IPS DF 6.9 (cell line): Measurements from ENCODE around the gene NUP62.

ENCODE experiments used
- DNase-seq: peaks from one replicate; pipeline ENCODE4 v3.0.0-alpha.2; 2013; ENCODE audit warnings: low read depth, low spot score
- H3K27ac ChIP-seq: one replicate; pipeline ENCODE4 v1.5.1; 2013; ENCODE audit warnings: low read length, control low read depth
- H3K27me3 ChIP-seq: 2 replicates; pipeline ENCODE4 v1.6.1; 2013; ENCODE audit warnings: mild to moderate bottlenecking, low read length; ENCODE audit not compliant: control insufficient read depth, insufficient read depth
- H3K36me3 ChIP-seq: 2 replicates; pipeline ENCODE4 v1.6.1; 2013; ENCODE audit warnings: low read length; ENCODE audit not compliant: control insufficient read depth, insufficient read depth
- H3K4me1 ChIP-seq: 2 replicates; pipeline ENCODE4 v1.6.1; 2013; ENCODE audit warnings: low read length; ENCODE audit not compliant: control insufficient read depth, insufficient read depth
- H3K4me3 ChIP-seq: 2 replicates; pipeline ENCODE4 v1.5.1; 2013; ENCODE audit warnings: mild to moderate bottlenecking, low read length
- H3K9me3 ChIP-seq: 2 replicates; pipeline ENCODE4 v1.6.1; 2013; ENCODE audit warnings: low read length, inconsistent platforms; ENCODE audit not compliant: control insufficient read depth, insufficient read depth
- WGBS: extraction: QIAGEN DNeasy Blood & Tissue Kit; methylation state at CpG from one replicate; pipeline ENCODE4 v1.1.7; 2013; ENCODE audit warnings: mixed read lengths, missing lambda C conversion rate; ENCODE audit not compliant: insufficient read length, insufficient coverage; 5-methylcytosine and 5-hydroxymethylcytosine counted together

The NUP62 gene

DNA sequence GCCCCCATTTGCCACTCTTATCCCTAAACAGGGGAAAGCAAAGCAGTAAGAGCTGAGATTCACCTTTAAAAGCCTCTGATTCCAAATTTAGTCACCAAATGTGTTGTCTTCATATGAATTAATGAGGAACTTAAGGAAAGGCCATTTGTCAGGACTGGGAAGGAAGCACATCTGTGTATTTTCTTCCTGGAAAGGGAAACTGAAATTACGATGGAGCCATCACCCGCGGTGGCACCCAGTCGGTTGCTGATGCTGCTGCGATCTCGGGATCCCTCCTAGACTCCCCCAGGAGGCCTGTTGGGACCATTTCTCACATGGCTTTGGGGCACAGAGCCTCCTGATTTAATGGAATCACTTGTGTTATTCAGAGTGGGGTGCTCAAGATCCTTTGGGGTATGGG, 25.2 kb downstream of the NUP62 start:
- H3K27ac ChIP-seq: no peak overlapping the region

DNA sequence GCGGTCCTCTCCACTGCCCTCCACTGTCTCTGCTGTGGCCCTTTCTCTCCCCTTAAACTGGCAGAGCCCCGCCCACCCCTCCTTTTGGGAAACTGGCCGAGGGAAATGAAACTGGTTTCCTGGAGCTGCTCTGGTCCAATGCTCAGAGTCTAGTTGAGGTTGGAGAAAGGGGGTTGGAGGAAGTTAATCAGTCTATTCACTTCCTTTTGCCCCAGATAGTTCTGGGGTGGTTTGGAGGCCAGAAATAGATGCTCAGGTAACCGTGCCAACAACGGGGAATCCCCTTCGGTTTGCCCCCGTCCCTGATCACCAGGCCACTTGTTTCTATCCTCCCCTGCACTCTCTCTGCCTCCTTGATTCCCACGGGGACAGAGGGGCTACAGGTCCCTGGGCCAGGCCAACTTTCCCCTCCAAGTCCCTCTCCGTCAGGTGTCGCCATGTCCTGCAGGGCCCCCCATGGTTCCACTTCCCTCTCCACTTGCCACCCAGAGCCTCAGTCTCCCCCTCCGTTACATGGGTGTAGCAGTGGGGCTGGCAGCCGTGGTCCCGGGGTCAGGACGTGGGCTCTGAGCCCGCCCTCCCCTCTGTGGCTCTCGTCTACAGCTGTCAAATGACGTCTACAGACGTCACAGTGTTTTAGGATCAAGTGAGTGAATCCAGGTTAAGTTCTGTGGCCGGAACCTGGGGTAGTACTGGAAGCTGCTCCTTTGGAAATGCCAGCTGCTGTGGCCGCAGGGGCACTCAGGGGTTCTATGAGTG, 32.3 kb downstream of the NUP62 start, which contains the start of gene IL4I1:
IL4I1 (minus strand) TSS at position 25 of the 759 bp plus-strand sequence. CDS start 727 bp downstream, outside the sequence.
- Histone ChIP-seq H3K27ac (no peak within 1 kb of the TSS), H3K9me3 (no peaks in the 10 kb centered on the region), H3K4me1 (no peaks in the 10 kb centered on the region), H3K36me3 (no peaks in the 10 kb centered on the region), H3K27me3 (no peaks in the 10 kb centered on the region), H3K4me3 (no peak within 1 kb of the TSS)
- DNase-seq: no peak
- no CpG with 5 or more reads among the region's 20 CpGs for WGBS

More for the DNA sequence above, 25.2 kb downstream of the NUP62 start:
- H3K4me3 ChIP-seq: no peak overlapping the region
- H3K27me3 ChIP-seq: no peaks in the 10 kb centered on the region
- H3K4me1 ChIP-seq: peaks cover 2% of the 10 kb centered on the region; the same call in 1 of the 2 replicates
- no peaks in the 10 kb centered on the region for H3K9me3 ChIP-seq
- no peak for DNase-seq
- H3K36me3 ChIP-seq: peaks cover 9% of the 10 kb centered on the region
- no CpG with 5 or more reads among the region's 6 CpGs for WGBS

- Histone ChIP-seq H3K36me3 (no peaks in the 10 kb centered on the region), H3K9me3 (no peaks in the 10 kb centered on the region), H3K27ac (no peak overlapping the region), H3K4me3 (no peak overlapping the region), H3K4me1 (peaks cover 2% of the 10 kb centered on the region; the same call in 1 of the 2 replicates), H3K27me3 (no peaks in the 10 kb centered on the region)
- no CpG with 5 or more reads among the region's 17 CpGs for whole genome bisulfite sequencing
- no peak for DNase-seq
These were observed 33.6 kb downstream of the NUP62 start for GRCh38 chr19:49895566-49896297.

- Histone ChIP-seq H3K9me3 (no peaks in the 10 kb centered on the region), H3K27me3 (no peaks in the 10 kb centered on the region), H3K36me3 (no peaks in the 10 kb centered on the region), H3K4me1 (peaks cover 2% of the 10 kb centered on the region; the same call in 1 of the 2 replicates), H3K27ac (no peak overlapping the region), H3K4me3 (no peak overlapping the region)
- no peak for DNase-seq
- WGBS: no CpG with 5 or more reads among the region's 17 CpGs
These were observed 34.3 kb downstream of the NUP62 start for GRCh38 chr19:49894879-49895565.

DNA sequence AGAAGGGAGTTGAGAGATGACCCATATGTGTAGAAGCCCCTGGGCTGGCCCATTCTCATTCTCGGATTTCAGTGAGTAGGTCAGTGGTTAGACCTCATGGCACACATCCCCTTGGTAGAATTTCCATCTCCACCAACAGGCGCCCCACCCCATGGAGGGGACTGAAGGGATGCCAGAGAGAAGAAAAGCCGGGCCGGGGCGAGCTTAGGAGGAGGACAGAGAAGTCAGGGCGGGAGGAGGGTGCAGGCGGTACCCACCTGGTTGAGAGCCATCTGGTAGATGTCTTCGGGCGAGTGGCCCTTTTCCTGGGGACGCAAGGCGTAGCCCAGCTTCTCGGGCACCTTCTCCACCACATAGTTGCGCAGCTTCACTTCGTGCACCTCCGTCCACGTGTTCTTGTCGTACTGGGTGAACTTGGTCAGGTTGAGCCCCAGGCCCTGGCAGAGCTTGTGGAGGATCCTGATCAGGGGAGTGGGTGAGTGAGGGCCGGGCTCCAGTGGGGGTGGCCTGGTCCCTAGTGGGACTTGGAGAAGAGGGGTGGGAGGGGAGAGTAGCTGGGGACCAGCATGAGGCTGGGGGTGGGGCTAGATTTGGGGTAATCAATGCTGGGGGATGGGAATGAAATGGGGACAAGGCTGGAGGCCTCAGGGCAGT, 35.2 kb downstream of the NUP62 start:
- Histone ChIP-seq H3K36me3 (no peaks in the 10 kb centered on the region), H3K27ac (no peak overlapping the region), H3K4me3 (no peak overlapping the region), H3K4me1 (peaks cover 2% of the 10 kb centered on the region; the same call in 1 of the 2 replicates), H3K9me3 (no peaks in the 10 kb centered on the region), H3K27me3 (no peaks in the 10 kb centered on the region)
- no CpG with 5 or more reads among the region's 18 CpGs for WGBS
- DNase-seq: no peak

GRCh38 chr19:49892716-49893115, 36.6 kb downstream of the NUP62 start:
- no peaks in the 10 kb centered on the region for H3K27me3 ChIP-seq
- DNase-seq: no peak
- H3K9me3 ChIP-seq: no peaks in the 10 kb centered on the region
- no peaks in the 10 kb centered on the region for H3K36me3 ChIP-seq
- H3K27ac ChIP-seq: no peak overlapping the region
- peaks cover 2% of the 10 kb centered on the region; the same call in 1 of the 2 replicates for H3K4me1 ChIP-seq
- WGBS: no CpG with 5 or more reads among the region's 1 CpG
- no peak overlapping the region for H3K4me3 ChIP-seq

DNA sequence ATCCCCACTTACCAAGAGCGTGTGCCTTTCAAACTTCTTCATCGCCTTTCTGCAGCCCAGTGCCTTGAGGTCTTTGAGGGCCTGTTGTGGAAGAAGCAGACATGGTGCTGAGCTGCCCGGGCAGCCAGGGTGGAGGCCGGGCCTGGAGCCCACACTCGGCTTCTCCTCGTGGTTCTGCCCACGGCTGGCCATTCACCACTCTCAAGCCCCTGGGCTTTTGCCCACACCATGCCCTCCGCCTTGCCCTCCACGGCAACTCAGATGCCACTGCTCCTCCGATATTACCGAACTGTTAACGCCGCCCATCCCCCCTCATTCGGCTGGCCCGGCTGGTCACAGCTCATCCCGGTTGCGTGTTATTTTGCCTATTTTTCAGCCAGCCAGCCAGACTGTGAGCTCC, 37.9 kb downstream of the NUP62 start:
- H3K27ac ChIP-seq: no peak overlapping the region
- H3K36me3 ChIP-seq: peaks cover 3% of the 10 kb centered on the region
- H3K4me3 ChIP-seq: no peak overlapping the region
- no peaks in the 10 kb centered on the region for H3K9me3 ChIP-seq
- WGBS: no CpG with 5 or more reads among the region's 17 CpGs
- no peak for DNase-seq
- H3K27me3 ChIP-seq: no peaks in the 10 kb centered on the region
- peaks cover 2% of the 10 kb centered on the region; the same call in 1 of the 2 replicates for H3K4me1 ChIP-seq

GRCh38 chr19:49890349-49891311, 38.7 kb downstream of the NUP62 start:
- H3K4me1 ChIP-seq: peaks cover 2% of the 10 kb centered on the region; the same call in 1 of the 2 replicates
- WGBS: no CpG with 5 or more reads among the region's 69 CpGs
- no peak for DNase-seq
- no peaks in the 10 kb centered on the region for H3K27me3 ChIP-seq
- H3K27ac ChIP-seq: no peak overlapping the region
- H3K4me3 ChIP-seq: peak overlapping the region; percentile 43; the same call in 1 of the 2 replicates
- H3K36me3 ChIP-seq: peaks cover 3% of the 10 kb centered on the region
- H3K9me3 ChIP-seq: no peaks in the 10 kb centered on the region

DNA sequence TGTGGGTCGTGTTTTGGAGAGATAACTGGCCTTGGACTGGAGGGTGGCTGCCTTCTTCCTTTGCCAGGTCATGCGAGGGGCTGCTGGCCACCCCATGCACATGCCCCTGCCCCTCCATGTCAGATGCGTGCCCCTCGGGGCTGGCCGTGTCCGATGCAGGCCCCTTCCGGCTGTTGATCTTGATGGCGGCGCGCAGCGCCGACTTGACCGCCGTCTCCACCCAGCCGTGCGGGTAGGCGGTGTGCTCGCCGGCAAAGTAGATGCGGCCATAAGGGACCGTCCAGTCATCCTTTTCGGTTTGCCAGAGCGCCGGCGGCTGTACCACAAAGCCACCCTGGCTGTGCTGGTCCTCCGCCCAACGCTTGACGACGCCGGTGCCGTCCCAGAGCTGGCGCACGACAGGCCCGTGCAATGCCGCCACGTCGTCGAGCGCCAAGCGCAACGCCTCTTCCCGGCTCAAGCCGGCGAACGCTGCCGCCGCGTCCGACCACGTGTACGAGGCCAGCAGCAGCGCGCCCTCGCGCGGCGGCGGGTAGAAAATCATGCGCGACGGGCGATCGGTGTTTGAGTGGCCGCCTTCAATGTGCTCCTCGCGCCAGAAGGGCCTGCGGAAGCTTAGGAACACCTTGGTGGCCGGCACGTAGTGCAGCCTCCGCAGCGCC, 39.5 kb downstream of the NUP62 start:
- peak overlapping the region; percentile 43; the same call in 1 of the 2 replicates for H3K4me3 ChIP-seq
- DNase-seq: no peak
- no CpG with 5 or more reads among the region's 71 CpGs for WGBS

More for the DNA sequence above, 39.5 kb downstream of the NUP62 start:
- Histone ChIP-seq H3K4me1 (peaks cover 2% of the 10 kb centered on the region; the same call in 1 of the 2 replicates), H3K36me3 (peaks cover 4% of the 10 kb centered on the region), H3K27me3 (no peaks in the 10 kb centered on the region), H3K9me3 (no peaks in the 10 kb centered on the region), H3K27ac (no peak overlapping the region)
